AG10803 (cell line): ENCODE measurements around the gene FSTL4.

ENCODE experiments used
- DNase-seq: peaks from one replicate; pipeline ENCODE4 v3.0.0; 2010; ENCODE audit warnings: low read depth
- H3K4me3 ChIP-seq: 2 replicates; pipeline ENCODE4 v1.5.1; 2011; ENCODE audit warnings: mild to moderate bottlenecking, low read length, control low read depth
- CTCF ChIP-seq: conservative IDR thresholded peaks from 2 replicates; pipeline ENCODE4 v1.5.1; 2011; ENCODE audit warnings: mild to moderate bottlenecking, low read length, control low read depth, inconsistent platforms

Gene FSTL4

GRCh38 chr5:133361922-133362321, 250.4 kb downstream of the FSTL4 start:
- H3K4me3 ChIP-seq = no peak overlapping the region
- no peak for TF ChIP-seq CTCF
- DNase-seq = no peak

- DNase-seq = no peak
- H3K4me3 ChIP-seq = no peak overlapping the region
- no peak for TF ChIP-seq CTCF
Observed at GRCh38 chr5:133360693-133361472, 251.5 kb downstream of the FSTL4 start.

- no peak overlapping the region for H3K4me3 ChIP-seq
- TF ChIP-seq CTCF = no peak
- DNase-seq = no peak
Observed at GRCh38 chr5:133359861-133360260, 252.5 kb downstream of the FSTL4 start.

GRCh38 chr5:133358271-133358670, 254.1 kb downstream of the FSTL4 start:
- no peak overlapping the region for H3K4me3 ChIP-seq
- TF ChIP-seq CTCF = no peak
- no peak for DNase-seq

- TF ChIP-seq CTCF = no peak
- no peak for DNase-seq
Observed at GRCh38 chr5:133357758-133358157, 254.6 kb downstream of the FSTL4 start.

GRCh38 chr5:133356984-133357421, 255.3 kb downstream of the FSTL4 start:
- TF ChIP-seq CTCF = no peak
- DNase-seq = no peak
- H3K4me3 ChIP-seq = no peak overlapping the region

More at GRCh38 chr5:133357758-133358157, 254.6 kb downstream of the FSTL4 start:
- no peak overlapping the region for H3K4me3 ChIP-seq

GRCh38 chr5:133356396-133356983, 255.9 kb downstream of the FSTL4 start:
- no peak for TF ChIP-seq CTCF
- DNase-seq = no peak

More at GRCh38 chr5:133356396-133356983, 255.9 kb downstream of the FSTL4 start:
- no peak overlapping the region for H3K4me3 ChIP-seq
